Left ventricle myocardium superior (tissue), 1 donor: Measurements from ENCODE around the gene CCL11. TPM values are rescaled to one million over a fixed set of nuclear protein-coding genes. Genes with fewer than 3 reads are reported as not detected.

Source experiments
- ATAC-seq: fragments of 200-7000 bp; cut with Tn5 transposase; one replicate; pipeline ENCODE4 v1.9.1; 2020; ENCODE audit warnings: mild to moderate bottlenecking, moderate library complexity
- DNase-seq: peaks from one replicate; pipeline ENCODE4 v3.0.0-alpha.2; 2020
- intact Hi-C: fragments of 100-400 bp; cut with micrococcal nuclease; formaldehyde crosslinking; loops from one replicate; pipeline ENCODE4 v1.11.0; 2022
- total RNA-seq: library from RNA; stranded (reverse); fragmentation: NEBNext Ultra II Directional; extraction: Animal tissue kit (Norgen Biotek cat#: 25700); gene quantifications from one replicate; pipeline ENCODE4 v1.2.1, GENCODE V29; 2021
- donor health status: DM: no; HTN: yes; CAD: no; lungs with severe emphysema.

The CCL11 gene
- total RNA-seq, 1 donor from 2014 or later: 5.4 TPM

GRCh38 chr17:34254651-34255380 lies 30.7 kb upstream of the CCL11 start, which contains the start of gene CCL2:
Gene CCL2 (plus strand): TSS chr17:34255285. CDS start chr17:34255350, 65 bp downstream.
- ATAC-seq (peak; percentile 71), DNase-seq (peak; percentile 73)
- intact Hi-C loops: no loop called here

DNA sequence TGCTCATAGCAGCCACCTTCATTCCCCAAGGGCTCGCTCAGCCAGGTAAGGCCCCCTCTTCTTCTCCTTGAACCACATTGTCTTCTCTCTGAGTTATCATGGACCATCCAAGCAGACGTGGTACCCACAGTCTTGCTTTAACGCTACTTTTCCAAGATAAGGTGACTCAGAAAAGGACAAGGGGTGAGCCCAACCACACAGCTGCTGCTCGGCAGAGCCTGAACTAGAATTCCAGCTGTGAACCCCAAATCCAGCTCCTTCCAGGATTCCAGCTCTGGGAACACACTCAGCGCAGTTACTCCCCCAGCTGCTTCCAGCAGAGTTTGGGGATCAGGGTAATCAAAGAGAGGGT lies 30.2 kb upstream of the CCL11 start:
- intact Hi-C loops: no loop called here
- DNase-seq: no peak
- ATAC-seq: no peak

DNA sequence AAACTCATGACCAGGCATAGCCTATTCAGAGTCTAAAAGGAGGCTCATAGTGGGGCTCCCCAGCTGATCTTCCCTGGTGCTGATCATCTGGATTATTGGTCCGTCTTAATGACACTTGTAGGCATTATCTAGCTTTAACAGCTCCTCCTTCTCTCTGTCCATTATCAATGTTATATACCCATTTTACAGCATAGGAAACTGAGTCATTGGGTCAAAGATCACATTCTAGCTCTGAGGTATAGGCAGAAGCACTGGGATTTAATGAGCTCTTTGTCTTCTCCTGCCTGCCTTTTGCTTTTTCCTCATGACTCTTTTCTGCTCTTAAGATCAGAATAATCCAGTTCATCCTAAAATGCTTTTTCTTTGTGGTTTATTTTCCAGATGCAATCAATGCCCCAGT lies 29.7 kb upstream of the CCL11 start:
- ATAC-seq (no peak), DNase-seq (no peak)
- intact Hi-C loops: no loop called here

- DNase-seq (no peak), ATAC-seq (no peak)
- intact Hi-C loops: no loop called here
Measured at GRCh38 chr17:34257299-34257985, 28.1 kb upstream of the CCL11 start.

- intact Hi-C loops: no loop called here
- ATAC-seq (no peak), DNase-seq (no peak)
Measured at GRCh38 chr17:34257986-34258326, 27.6 kb upstream of the CCL11 start.

- intact Hi-C loops: no loop called here
- no peak for DNase-seq
- ATAC-seq: no peak
Measured at GRCh38 chr17:34259146-34259545, 26.4 kb upstream of the CCL11 start.

- intact Hi-C loops: no loop called here
- no peak for ATAC-seq
- no peak for DNase-seq
Measured at GRCh38 chr17:34260861-34261260, 24.7 kb upstream of the CCL11 start.

DNA sequence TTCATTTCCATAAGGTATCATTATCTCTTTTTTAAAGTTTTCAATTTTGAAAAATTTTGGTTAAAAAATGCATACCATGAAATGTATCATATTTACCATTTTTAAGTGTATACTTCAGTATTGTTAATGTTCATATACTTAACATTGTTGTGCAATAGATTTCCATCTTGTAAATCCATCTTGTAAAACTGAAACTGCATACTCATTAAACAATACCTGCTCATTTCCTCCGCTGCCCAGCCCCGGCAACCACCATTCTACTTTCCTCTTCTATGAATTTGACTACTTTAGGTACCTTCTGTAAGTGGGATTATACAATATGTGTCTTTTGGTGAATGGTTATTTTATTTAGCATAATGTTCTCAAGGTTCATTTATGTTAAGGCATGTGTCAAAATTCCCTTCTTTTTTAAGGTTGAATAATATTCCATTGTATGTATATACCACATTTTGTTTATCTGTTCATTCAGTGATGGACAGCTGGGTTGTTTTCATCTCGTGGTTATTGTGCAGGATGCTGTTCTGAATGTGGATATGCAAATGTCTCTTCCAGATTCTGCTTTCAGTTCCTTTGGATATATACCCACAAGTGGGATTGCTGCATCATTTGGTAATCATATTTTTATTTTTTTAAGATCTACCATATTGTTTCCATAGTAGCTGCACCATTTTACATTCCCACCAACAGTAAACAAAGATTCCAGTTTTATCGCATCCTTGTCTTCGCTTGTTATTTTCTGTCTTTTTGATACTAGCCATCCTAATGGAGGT lies 23.8 kb upstream of the CCL11 start:
- intact Hi-C loops: no loop called here
- ATAC-seq: no peak
- DNase-seq: no peak

DNA sequence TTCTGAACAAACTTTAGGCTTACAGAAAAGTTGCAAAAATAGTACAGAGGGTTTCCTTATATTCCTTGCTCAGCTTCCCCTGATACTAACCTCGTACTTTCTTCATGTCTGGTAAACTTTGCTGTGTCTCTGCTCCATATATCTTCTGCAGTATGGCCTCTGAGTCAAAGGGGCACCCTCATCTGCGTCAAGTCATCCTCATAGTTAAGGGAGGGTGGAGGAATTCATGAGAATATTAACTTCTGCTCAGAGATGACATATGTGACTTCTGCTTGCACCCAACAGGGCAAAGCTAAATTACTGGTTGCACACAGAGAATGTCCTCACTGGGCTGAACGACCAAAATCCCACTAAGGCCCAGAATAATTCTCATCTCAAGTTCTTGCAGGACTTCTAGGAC lies 19.8 kb upstream of the CCL11 start:
- DNase-seq: no peak
- ATAC-seq: no peak
- intact Hi-C loops: no loop called here

DNA sequence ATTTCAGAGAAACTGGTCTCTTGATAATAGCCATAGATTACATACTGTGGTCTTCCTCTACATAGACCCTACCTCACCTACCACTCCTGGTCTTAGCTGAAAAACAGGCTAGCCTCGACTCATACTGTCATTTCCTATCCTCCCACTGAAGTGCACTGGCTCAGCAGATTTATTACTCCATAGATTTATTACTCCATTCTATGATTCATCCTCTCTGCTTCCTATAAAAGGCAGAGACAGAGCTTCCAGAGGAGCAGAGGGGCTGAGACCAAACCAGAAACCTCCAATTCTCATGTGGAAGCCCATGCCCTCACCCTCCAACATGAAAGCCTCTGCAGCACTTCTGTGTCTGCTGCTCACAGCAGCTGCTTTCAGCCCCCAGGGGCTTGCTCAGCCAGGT lies 15.6 kb upstream of the CCL11 start, which contains the start of gene CCL7:
Gene CCL7, plus strand, starts transcription at position 253 of the 400 bp plus-strand sequence. Its CDS starts 70 bp downstream, at position 323.
- DNase-seq: no peak
- intact Hi-C loops: no loop called here
- no peak for ATAC-seq

DNA sequence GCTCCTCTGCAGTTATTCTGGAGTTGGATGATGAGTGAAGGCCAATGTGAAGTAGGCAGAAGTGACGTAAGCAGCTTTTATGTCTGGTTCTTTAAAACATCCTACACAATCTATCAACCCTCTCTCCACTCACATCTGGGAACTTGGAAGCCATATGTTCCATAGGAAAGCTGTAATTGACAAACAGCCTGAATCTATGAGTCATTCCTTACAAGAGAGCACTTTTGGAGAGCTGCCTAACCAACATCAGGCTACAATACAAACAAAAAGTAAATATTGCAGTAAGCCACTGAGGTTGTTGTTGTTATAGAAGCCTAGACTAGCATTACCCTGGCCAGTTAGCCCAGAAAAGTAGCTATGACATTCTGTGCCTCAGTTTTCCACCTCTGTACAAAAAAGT lies 9.7 kb upstream of the CCL11 start:
- DNase-seq (no peak), ATAC-seq (no peak)
- intact Hi-C loops: no loop called here

GRCh38 chr17:34276826-34277225 lies 8.7 kb upstream of the CCL11 start:
- no peak for DNase-seq
- no peak for ATAC-seq
- intact Hi-C loops: no loop called here

GRCh38 chr17:34283571-34283970 lies 2.0 kb upstream of the CCL11 start:
- peak; percentile 53 for ATAC-seq
- intact Hi-C loops: no loop called here
- DNase-seq: no peak

DNA sequence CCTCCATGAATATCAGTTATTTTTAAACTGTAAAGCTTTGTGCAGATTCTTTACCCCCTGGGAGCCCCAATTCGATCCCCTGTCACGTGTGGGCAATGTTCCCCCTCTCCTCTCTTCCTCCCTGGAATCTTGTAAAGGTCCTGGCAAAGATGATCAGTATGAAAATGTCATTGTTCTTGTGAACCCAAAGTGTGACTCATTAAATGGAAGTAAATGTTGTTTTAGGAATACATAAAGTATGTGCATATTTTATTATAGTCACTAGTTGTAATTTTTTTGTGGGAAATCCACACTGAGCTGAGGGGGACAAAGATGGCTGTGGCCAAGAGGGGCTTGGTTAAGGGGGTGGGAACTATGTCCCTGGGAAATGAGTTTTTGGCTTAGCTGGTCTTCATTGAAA lies 2.3 kb downstream of the CCL11 start:
- intact Hi-C loops: no loop called here
- ATAC-seq (no peak), DNase-seq (no peak)

GRCh38 chr17:34290586-34290985 lies 5.0 kb downstream of the CCL11 start:
- DNase-seq: no peak
- intact Hi-C loops: no loop called here
- peak; percentile 45 for ATAC-seq

DNA sequence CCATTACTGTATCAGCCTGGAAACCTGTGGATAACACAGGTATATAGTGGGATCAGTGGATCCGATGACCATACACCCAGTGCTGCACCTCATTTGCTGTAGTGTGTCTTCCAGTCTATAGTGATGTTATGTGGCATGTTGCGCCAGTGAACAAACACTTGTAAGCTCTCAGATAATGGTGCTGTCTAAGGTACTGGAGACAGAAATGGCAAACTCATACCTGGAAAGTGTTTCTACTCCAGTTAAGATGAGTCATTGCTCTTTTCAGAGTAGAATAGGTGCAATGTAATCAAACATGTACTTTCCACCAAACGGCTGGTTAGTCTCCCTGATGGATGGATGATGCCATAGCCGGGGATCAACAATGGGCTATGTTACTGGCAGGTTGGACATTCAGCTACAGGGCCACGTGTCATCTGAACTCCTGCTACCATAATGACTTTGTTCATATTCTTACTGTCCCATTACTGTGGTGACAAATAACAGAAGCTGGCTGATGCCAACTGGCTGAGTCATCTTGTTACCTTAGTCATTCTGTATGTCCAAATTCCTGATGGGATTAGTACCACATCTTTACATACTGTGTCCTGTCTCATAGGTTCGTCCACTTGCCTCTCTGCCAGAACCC lies 6.3 kb downstream of the CCL11 start:
- intact Hi-C loops: no loop called here
- DNase-seq (no peak), ATAC-seq (no peak)

DNA sequence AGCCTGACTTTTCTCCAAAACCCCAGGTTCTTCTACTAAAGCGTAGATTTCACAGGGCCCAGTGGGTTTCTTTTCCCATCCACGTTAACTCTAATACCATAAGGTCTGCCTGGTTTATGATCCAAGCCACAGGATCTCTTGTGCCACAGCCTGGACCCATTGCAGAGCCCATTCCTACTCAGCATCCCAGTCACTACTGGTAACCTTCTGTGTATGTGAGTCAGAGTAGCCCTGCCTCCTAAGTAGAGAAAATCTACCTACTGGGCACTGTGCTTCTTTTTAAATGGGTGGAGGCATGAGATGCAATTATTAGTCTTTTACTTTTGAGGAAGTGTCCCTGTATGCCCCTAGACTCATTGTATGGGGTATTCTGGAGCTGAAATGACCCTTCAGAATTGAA lies 13.5 kb downstream of the CCL11 start:
- no peak for ATAC-seq
- intact Hi-C loops: no loop called here
- DNase-seq: no peak

DNA sequence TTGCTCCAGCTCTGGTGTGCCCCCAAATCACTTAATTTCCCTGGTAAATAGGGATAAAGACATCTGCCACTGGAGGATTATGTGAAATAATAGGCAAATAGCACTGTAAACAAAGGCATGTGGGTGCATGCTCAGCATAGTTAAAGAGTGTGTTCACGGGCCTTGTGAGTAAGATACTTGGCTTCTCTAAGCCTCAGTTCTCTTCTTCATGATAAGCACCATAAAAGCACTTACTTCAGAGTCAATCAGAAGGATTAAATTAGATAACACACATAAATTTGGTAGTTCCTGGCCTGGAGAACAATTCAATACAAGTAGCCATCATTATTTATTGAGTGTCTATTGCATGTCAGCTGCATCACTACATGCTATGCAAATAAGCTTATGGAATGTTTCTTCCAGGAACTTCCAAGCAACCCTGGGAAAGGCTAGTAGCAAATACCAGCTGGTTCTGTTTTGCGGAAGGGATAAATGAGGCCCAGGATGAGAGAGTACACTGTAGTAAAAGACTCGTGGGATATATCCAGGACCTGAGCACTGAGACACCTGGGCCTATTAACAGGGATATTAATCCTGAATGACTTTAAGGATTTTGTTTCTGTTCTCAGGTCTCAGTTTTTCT lies 14.5 kb downstream of the CCL11 start:
- DNase-seq (no peak), ATAC-seq (peak; percentile 22)
- intact Hi-C loops: no loop called here

DNA sequence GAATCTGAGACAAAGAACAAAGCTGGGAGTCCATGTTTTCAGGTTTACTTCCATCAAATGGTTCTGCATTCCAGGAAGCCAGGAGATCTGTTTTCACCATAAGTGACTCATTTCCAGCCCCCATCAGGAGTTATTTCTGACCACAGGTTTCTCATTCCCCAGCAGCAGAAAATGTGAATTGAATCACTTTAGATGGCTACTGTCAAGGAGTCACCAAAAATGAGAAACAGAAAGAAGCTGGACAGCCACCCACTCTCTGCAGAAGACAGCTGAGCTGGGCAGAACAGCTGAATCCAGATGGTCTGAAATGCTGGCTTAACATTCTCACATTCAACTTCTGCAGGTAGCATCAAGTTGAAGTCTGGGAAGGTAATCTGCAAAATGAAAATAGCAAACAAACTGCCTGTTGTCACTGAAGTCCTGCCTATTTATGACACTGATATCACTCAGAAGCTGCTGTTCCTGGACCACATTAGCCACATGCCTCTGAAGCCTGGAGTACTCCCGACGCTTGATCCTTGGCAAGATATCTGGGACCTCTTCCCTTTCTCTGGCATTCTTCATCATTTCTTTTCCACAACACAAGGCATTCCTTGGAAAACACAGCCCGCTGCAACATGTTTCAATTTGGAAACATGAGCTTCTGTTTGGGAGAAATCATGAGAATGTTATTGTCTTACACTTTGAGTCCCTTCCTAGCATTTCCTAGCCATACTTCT lies 15.3 kb downstream of the CCL11 start:
- intact Hi-C loops: no loop called here
- ATAC-seq (peak; percentile 74), DNase-seq (no peak)
